ENCODE results near the gene PSD4.

DNA sequence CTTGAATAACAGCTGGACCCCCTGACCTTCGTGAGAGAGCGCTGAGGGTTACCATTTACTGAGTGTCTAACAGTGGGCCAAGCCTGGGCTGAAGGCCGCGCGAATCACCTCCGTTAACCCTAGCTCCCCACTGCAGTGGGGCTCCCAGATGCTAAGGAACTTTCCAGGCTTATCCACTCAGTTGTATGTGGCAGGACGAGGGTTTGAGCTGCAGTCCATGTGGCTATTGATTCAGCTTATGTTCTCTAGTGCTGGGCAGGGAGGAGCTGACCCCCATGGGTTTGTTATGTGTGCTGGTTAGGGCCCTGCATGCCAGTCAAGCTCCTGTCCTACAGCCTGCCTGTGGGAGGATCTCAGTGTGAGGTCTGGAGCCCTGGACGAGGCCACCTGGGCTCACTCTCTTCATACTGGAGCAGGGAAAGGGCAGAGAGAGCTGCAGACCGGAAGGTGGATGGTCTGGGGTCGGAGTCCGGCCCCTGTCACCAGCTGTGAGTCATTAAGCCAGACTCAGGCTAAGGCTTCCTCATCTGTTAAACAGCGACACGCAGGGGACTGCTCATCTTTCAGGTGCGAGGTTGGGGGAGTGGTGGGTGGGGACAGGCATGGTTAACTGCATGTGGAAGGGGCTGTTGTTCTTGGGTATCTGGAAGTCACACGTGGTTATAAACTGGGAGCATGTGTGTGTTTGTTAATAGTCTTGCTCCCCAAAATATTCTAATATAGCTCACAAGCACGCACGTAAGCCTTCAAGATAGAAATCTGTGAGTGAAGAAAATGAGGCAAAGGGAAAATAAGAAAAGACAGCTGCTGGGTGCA, 6.6 kb downstream of the PSD4 start:
- TF ChIP-seq, protein P1, sequence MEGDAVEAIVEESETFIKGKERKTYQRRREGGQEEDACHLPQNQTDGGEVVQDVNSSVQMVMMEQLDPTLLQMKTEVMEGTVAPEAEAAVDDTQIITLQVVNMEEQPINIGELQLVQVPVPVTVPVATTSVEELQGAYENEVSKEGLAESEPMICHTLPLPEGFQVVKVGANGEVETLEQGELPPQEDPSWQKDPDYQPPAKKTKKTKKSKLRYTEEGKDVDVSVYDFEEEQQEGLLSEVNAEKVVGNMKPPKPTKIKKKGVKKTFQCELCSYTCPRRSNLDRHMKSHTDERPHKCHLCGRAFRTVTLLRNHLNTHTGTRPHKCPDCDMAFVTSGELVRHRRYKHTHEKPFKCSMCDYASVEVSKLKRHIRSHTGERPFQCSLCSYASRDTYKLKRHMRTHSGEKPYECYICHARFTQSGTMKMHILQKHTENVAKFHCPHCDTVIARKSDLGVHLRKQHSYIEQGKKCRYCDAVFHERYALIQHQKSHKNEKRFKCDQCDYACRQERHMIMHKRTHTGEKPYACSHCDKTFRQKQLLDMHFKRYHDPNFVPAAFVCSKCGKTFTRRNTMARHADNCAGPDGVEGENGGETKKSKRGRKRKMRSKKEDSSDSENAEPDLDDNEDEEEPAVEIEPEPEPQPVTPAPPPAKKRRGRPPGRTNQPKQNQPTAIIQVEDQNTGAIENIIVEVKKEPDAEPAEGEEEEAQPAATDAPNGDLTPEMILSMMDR (IDR thresholded peaks at IDR 0.05): no peak
- no peak for TF ChIP-seq POLR2AphosphoS5 (IDR thresholded peaks at IDR 0.05; ENCODE audit: insufficient read depth in 1 of 2, low read depth in 1 of 2)
- no peak for TF ChIP-seq POLR2A (IDR thresholded peaks at IDR 0.05)

Data from vagina (tissue), 2 donors.